ENCODE data around the gene CTAGE6.
"Not testable (repeated sequence)": the region's sequence is repeated elsewhere in the genome, so short reads cannot be mapped to it uniquely, and the experiment has no call there.

The CTAGE6 gene

DNA sequence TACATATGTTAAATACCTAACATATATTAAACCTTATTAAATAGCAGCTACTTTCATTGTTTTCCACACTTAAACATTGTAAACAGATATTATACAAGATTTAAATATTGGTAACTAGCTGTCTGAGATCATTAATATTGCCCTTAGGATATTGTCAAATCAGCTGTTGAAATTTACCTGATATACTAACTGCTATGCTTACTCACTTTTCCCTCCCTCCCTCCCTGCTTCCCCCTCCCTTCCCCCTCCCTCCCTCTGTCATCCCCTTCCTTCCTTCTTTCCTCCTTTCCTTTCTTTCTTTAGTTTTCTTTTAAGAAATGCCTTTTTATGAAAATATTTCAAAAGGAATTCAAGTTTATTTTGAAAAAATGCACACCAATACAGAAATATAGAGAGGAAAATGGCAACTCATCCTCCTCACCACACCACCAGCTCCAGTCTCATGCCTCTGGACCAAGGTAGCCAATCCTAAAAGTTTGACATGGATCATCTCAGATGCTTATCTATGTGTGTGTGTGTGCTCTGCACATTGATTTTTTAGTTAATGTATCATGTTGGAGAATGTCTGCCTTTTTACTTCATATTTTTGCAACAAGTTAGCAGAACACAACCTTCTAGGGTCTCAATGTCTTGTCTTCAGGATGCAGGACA lies 41.8 kb downstream of the CTAGE6 start:
- not testable (repeated sequence) for DNase-seq (ENCODE audit: low read depth, low spot score)

DNA sequence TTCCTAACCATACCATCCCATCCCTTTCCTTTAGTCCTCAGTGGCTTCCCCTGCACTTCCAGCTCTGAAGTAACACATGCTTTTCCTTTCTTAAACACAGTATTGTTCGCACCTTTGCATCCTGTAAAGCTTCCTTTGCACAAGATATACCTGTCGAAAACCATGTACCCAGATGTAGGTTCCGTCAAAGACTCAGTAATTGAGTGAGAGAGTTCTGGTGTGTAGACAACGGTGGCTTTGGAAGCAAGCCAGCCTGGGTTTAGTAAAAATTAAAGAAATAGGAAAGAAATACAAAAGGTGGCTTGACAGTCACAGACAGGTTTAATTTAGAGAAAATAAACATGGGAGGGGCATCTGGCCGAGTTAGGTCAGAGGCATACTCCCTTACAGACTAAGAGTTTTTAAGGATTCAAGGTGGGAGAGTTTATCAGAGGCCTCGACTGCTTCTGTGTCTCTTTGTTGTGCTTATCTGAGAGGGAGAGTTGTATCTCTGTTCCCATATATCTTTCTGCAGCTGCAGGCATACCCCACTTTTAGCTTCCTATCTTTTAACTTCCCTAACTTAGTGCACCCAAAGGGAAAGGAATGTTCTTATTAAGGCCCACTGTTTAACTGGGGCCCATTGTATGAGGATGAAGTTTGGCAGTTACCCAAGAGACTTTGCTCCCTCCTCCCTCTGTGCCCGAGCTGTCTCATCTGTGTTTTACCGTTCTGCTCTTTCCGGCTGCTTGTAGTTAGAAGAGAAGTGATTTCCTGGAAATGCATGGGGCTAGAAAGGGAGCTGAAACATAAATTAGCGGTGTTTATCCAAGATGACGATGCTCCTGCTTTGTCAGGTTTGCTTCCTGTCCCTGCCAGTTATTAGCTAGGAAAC lies 42.7 kb downstream of the CTAGE6 start:
- DNase-seq (ENCODE audit: low read depth, low spot score), result not testable (repeated sequence)

DNA sequence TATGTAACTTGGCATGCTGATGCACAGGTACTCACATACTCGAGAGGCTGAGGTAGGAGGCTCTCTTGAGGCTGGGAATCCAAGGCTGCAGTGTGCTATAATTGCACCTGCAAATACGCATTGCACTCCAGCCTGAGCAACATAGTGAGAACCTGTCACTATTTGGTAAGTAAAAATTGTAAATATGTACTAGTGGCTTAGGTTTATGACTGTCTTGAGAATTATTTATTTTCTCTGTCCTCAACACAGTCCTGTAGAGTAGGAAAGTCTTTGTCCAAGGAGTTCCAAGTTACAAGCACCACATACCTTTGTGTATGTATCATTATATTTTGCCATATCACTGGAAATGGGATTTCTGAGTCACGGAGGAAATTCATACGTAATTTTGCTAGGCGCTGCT lies 45.1 kb downstream of the CTAGE6 start:
- DNase-seq (ENCODE audit: low read depth, low spot score), result not testable (repeated sequence)

DNA sequence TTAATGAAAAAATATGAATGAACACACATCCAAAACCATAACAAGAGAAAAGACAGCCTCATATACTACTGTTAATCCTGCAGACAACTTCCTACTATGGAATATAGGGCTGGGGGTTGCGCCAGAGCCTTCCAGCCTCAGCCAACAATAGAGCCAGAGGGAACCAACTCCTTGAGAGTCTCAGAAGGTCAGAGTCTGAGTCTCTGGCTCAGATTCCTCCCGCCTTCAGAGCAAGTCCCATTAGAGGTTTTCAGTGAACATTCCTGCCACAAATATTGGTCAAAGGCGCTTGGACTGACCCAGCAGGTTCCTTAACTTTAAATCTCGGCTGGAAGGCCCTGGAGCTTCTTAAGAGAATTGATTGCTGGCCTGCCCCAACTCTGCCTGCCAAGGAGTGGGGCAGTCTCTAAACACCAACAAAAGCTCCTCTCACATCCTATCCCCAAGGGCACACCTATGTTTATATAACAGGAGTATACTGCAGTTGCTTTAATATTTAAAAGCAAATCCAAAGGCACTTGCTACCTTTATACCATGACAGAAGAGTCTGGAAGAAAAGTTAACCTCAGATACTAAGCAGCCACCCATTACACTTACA lies 45.7 kb downstream of the CTAGE6 start:
- not testable (repeated sequence) for DNase-seq (ENCODE audit: low read depth, low spot score)

DNA sequence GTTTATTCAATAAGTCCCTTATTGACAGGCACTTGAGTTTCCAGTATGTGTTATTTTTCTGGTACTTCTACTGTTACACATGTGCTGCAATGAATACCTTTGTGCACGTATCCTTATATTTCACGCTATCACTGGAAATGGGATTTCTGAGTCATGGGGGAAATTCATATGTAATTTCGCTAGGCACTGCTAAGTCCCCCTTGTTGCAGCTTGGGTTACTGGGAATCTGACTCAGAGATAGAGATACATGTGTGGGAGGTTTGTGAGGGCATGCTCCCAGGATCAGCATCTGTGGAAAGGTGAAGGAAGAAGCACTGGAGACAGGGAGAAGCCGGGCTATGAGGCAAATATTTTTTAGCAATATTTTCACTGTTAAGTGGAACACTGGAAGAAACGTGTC lies 47.6 kb downstream of the CTAGE6 start:
- not testable (repeated sequence) for DNase-seq (ENCODE audit: low read depth, low spot score)

Measured in astrocyte of the hippocampus (primary cell).